Epidermal melanocyte (primary cell): Measurements from ENCODE around the gene TMEM151B.

Experiments
- DNase-seq: peaks from one replicate; pipeline ENCODE4 v3.0.0; 2011; ENCODE audit warnings: low spot score; ENCODE audit not compliant: insufficient read length

TMEM151B gene

GRCh38 chr6:44278774-44279697 lies 8.8 kb downstream of the TMEM151B start:
- no peak for DNase-seq

GRCh38 chr6:44284121-44284520 lies 13.9 kb downstream of the TMEM151B start:
- no peak for DNase-seq

GRCh38 chr6:44284867-44285266 lies 14.6 kb downstream of the TMEM151B start:
- no peak for DNase-seq

GRCh38 chr6:44285552-44286284 lies 15.5 kb downstream of the TMEM151B start:
- DNase-seq = no peak

GRCh38 chr6:44286285-44286565 lies 16.0 kb downstream of the TMEM151B start:
- DNase-seq = no peak

GRCh38 chr6:44286747-44287146 lies 16.5 kb downstream of the TMEM151B start:
- DNase-seq = no peak

- no peak for DNase-seq
These were observed 19.5 kb downstream of the TMEM151B start for GRCh38 chr6:44289726-44290260.

GRCh38 chr6:44291841-44292240 lies 21.6 kb downstream of the TMEM151B start:
- DNase-seq = no peak

- no peak for DNase-seq
These were observed 22.6 kb downstream of the TMEM151B start for GRCh38 chr6:44292661-44293365.

- no peak for DNase-seq
These were observed 24.9 kb downstream of the TMEM151B start for GRCh38 chr6:44294832-44295791.

- DNase-seq = no peak
These were observed 27.1 kb downstream of the TMEM151B start for GRCh38 chr6:44297063-44298038.

- DNase-seq = no peak
These were observed 28.0 kb downstream of the TMEM151B start for GRCh38 chr6:44298055-44298803.

GRCh38 chr6:44298864-44299263 lies 28.6 kb downstream of the TMEM151B start:
- DNase-seq = no peak

- no peak for DNase-seq
These were observed 30.1 kb downstream of the TMEM151B start for GRCh38 chr6:44300292-44300823.

GRCh38 chr6:44301106-44301505 lies 30.9 kb downstream of the TMEM151B start:
- no peak for DNase-seq

- no peak for DNase-seq
These were observed 31.7 kb downstream of the TMEM151B start for GRCh38 chr6:44301782-44302564.

GRCh38 chr6:44302856-44303255 lies 32.6 kb downstream of the TMEM151B start:
- DNase-seq = no peak

- no peak for DNase-seq
These were observed 33.6 kb downstream of the TMEM151B start for GRCh38 chr6:44303842-44304241.
